Loucy (cell line): ENCODE measurements around the gene WDR33.

ENCODE experiments used
- H2AFZ ChIP-seq: fragments of 200-600 bp; sonication (generic); 2 replicates; pipeline ENCODE4 v1.6.0; 2016; ENCODE audit warnings: antibody characterized with exemption, mild to moderate bottlenecking, low read length, moderate library complexity
- H3F3A ChIP-seq: fragments of 200-600 bp; 2 replicates; pipeline ENCODE4 v1.6.0; 2016; ENCODE audit warnings: antibody characterized with exemption, low read depth, mild to moderate bottlenecking
- H3K27me3 ChIP-seq: fragments of 200-600 bp; sonication (generic); 2 replicates; pipeline ENCODE4 v1.6.1; 2014; ENCODE audit warnings: low read length, mild to moderate bottlenecking; ENCODE audit not compliant: insufficient read depth, poor library complexity, severe bottlenecking
- H3K36me3 ChIP-seq: fragments of 200-600 bp; sonication (generic); 2 replicates; pipeline ENCODE4 v1.6.1; 2016; ENCODE audit warnings: low read length; ENCODE audit not compliant: insufficient read depth
- H3K4me1 ChIP-seq: fragments of 200-600 bp; sonication (generic); 2 replicates; pipeline ENCODE4 v1.5.1; 2014; ENCODE audit warnings: low read length, mild to moderate bottlenecking; ENCODE audit not compliant: insufficient read depth, poor library complexity, severe bottlenecking
- H3K4me2 ChIP-seq: fragments of 200-600 bp; sonication (generic); 2 replicates; pipeline ENCODE4 v1.6.0; 2014; ENCODE audit warnings: antibody characterized with exemption, low read length, low read depth, mild to moderate bottlenecking; ENCODE audit not compliant: poor library complexity, severe bottlenecking
- H3K4me3 ChIP-seq: fragments of 200-600 bp; sonication (generic); 2 replicates; pipeline ENCODE4 v1.5.1; 2014; ENCODE audit warnings: low read length, mild to moderate bottlenecking, mixed read lengths; ENCODE audit not compliant: poor library complexity, severe bottlenecking
- H3K79me2 ChIP-seq: fragments of 200-600 bp; sonication (generic); 2 replicates; pipeline ENCODE4 v1.6.1; 2014; ENCODE audit warnings: low read length; ENCODE audit not compliant: insufficient read depth
- H3K9ac ChIP-seq: fragments of 200-600 bp; sonication (generic); 2 replicates; pipeline ENCODE4 v1.6.0; 2014; ENCODE audit warnings: mild to moderate bottlenecking, low read depth, low read length, moderate library complexity; ENCODE audit not compliant: poor library complexity, severe bottlenecking
- H3K9me2 ChIP-seq: fragments of 200-600 bp; sonication (generic); replicated peaks from 2 replicates; pipeline ENCODE4 v1.6.1; 2016; ENCODE audit warnings: low read depth, low read length, mixed read lengths
- H3K9me3 ChIP-seq: fragments of 200-600 bp; sonication (generic); 2 replicates; pipeline ENCODE4 v1.6.1; 2014; ENCODE audit warnings: mild to moderate bottlenecking, antibody characterized with exemption, low read length, low read depth; ENCODE audit not compliant: insufficient read depth
- H4K20me1 ChIP-seq: fragments of 200-600 bp; sonication (generic); 2 replicates; pipeline ENCODE4 v1.6.0; 2014; ENCODE audit warnings: antibody characterized with exemption, low read length, mild to moderate bottlenecking; ENCODE audit not compliant: insufficient read depth, poor library complexity, severe bottlenecking
- EZH2phosphoT487 ChIP-seq: fragments of 200-600 bp; IDR thresholded peaks from 2 replicates; pipeline ENCODE4 v1.6.1; 2018; ENCODE audit warnings: antibody characterized with exemption, mild to moderate bottlenecking, moderate library complexity, borderline replicate concordance
- TF ChIP-seq, protein P1 (sequence below): fragments of 200-600 bp; sonication (generic); conservative IDR thresholded peaks from 2 replicates; pipeline ENCODE4 v1.5.1; 2014; ENCODE audit warnings: mild to moderate bottlenecking, antibody characterized with exemption, low read length

Gene WDR33

DNA sequence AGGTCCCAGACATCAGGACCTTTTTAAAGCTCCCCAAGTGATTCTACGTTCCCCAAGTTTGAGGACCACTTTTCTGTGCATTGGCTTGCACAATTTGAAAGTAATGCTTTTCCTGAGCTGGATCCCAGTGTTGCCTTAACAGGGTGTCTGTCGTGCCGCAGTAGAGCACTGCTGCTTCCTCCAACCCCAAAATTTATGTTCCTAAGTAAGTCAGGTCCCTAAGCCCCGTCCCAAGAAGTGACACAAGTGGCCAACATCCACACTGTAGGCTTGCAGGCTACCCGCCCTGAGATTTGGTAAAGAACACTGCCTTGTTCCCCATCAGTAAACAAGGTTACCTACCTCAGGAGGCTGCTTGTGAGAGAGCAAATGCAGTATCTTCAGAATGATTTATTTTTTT, 107.7 kb downstream of the WDR33 start:
- Histone ChIP-seq H3K9ac (peak overlapping the region; percentile 76), H3K36me3 (peaks cover 7% of the 10 kb centered on the region; the same call in 1 of the 2 replicates), H3K9me2 (no peaks in the 10 kb centered on the region), H4K20me1 (peaks cover 26% of the 10 kb centered on the region), H3K79me2 (peaks cover 26% of the 10 kb centered on the region), H3K4me3 (peak overlapping the region; percentile 78), H2AFZ (no peak overlapping the region), H3K4me1 (peaks cover 30% of the 10 kb centered on the region), H3K4me2 (peak overlapping the region; percentile 96), H3K27me3 (no peaks in the 10 kb centered on the region), H3K9me3 (no peaks in the 10 kb centered on the region), H3F3A (peaks cover 3% of the 10 kb centered on the region; the same call in 1 of the 2 replicates)
- TF ChIP-seq, protein P1, sequence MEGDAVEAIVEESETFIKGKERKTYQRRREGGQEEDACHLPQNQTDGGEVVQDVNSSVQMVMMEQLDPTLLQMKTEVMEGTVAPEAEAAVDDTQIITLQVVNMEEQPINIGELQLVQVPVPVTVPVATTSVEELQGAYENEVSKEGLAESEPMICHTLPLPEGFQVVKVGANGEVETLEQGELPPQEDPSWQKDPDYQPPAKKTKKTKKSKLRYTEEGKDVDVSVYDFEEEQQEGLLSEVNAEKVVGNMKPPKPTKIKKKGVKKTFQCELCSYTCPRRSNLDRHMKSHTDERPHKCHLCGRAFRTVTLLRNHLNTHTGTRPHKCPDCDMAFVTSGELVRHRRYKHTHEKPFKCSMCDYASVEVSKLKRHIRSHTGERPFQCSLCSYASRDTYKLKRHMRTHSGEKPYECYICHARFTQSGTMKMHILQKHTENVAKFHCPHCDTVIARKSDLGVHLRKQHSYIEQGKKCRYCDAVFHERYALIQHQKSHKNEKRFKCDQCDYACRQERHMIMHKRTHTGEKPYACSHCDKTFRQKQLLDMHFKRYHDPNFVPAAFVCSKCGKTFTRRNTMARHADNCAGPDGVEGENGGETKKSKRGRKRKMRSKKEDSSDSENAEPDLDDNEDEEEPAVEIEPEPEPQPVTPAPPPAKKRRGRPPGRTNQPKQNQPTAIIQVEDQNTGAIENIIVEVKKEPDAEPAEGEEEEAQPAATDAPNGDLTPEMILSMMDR: no peak
- no peak for TF ChIP-seq EZH2phosphoT487

DNA sequence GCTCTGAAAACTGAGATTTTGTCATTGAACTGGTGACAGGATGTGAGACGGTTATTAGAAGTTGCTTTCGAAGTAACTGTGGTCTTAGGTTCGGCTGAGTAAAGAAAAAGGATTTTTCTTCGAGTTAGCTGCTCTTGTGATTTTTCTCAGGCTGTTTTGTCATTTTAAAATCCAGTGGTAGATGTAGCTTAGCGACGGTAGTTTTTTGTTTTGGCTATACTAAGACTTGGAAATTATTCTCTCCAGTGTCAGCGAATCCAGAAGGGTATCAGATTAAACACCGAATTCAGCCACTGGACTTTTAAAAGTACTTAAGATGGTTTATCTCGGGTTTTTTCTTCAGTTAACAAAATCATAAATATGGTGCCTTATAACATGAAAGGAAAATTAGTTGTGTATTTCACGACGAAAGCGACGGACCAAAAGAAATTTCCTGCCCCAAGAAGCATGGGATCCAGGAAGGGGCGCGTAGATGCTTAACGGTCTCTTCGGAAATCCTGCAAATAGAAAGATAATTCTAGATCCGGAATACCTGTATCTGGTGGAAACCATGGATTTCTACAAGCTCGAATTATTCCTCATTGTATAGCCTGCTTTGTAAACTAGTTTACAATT, 108.5 kb downstream of the WDR33 start:
- Histone ChIP-seq H4K20me1 (peaks cover 26% of the 10 kb centered on the region), H3K4me1 (peaks cover 30% of the 10 kb centered on the region), H3K79me2 (peaks cover 26% of the 10 kb centered on the region), H3K27me3 (no peaks in the 10 kb centered on the region), H2AFZ (no peak overlapping the region), H3K9me2 (no peaks in the 10 kb centered on the region), H3K4me2 (peak overlapping the region; percentile 96), H3K4me3 (peak overlapping the region; percentile 78), H3K9me3 (no peaks in the 10 kb centered on the region), H3F3A (peaks cover 3% of the 10 kb centered on the region; the same call in 1 of the 2 replicates), H3K9ac (peak overlapping the region; percentile 76), H3K36me3 (no peaks in the 10 kb centered on the region; the same call in 1 of the 2 replicates)
- TF ChIP-seq, protein P1: no peak
- no peak for TF ChIP-seq EZH2phosphoT487

DNA sequence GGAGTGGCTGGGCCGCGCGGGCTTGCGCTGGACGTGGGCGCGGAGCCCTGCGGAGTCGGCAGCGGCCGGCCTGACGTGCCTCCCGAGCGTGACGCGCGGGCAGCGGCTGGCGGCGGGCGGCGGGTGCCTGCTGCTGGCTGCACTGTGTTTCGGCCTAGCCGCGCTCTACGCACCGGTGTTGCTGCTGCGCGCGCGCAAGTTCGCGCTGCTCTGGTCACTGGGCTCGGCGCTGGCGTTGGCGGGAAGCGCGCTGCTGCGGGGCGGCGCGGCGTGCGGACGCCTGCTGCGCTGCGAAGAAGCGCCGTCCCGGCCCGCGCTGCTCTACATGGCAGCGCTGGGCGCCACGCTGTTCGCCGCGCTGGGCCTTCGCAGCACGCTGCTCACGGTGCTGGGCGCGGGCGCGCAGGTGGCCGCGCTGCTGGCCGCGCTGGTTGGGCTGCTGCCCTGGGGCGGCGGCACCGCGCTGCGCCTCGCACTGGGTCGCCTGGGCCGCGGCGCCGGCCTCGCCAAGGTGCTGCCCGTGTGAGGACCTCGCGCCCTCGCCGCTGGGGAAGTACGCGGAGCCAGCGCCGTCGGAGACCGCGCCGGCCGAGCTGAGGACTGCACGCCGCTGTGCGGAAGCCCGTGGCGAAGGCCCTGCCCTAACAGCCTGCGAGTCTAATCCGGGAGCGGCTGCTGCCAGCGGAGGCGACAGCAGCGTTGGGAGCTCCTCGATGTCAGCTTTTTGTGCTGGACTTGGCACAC, 109.1 kb downstream of the WDR33 start:
- Histone ChIP-seq H3K9me2 (no peaks in the 10 kb centered on the region), H4K20me1 (peaks cover 26% of the 10 kb centered on the region), H3K9ac (peak overlapping the region; percentile 76), H3K4me1 (peaks cover 30% of the 10 kb centered on the region), H3K4me2 (peak overlapping the region; percentile 96), H3F3A (peaks cover 3% of the 10 kb centered on the region; the same call in 1 of the 2 replicates), H3K36me3 (no peaks in the 10 kb centered on the region; the same call in 1 of the 2 replicates), H2AFZ (peak overlapping the region; percentile 69; the same call in 1 of the 2 replicates), H3K9me3 (no peaks in the 10 kb centered on the region), H3K4me3 (peak overlapping the region; percentile 78), H3K79me2 (peaks cover 26% of the 10 kb centered on the region), H3K27me3 (no peaks in the 10 kb centered on the region)
- TF ChIP-seq, protein P1: 0 out of 2 replicates have a peak, but pooled peaks have one; percentile 17
- TF ChIP-seq EZH2phosphoT487: no peak
